ENCODE results near the gene PLCB4.

PLCB4 gene

DNA sequence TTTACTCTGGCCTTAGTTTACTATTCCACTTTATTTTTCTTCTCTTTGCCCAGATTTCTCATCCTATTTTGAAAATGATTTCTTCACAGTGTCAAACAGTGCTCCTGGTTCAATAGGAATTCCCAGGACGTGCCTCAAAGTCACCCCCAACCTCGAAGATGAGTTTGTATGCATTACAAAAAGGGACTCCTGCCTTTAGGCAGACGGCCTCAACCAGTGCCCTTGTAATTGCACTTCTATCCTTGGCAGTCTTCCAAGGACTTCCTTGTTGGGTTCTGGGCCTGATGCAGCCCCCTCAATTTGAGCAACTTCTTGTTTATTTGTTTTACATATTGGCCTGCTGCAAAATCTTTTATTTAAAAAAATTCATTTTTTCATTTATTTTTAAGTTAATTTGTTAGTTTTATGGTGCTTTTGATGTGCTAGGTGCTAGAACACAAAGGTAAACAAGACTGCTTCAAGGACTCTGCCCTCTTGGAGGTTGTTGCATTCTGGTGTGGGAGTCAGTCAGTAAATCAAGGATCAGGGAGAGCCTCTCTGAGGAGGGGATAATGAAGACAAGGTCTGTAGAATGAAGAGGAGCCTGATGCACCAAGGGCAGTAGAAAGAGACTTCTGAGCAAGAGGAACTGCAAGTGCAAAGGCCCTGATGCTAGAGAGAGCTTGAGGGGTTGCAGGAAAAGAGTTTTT, 264.0 kb downstream of the PLCB4 start:
- Histone ChIP-seq H3K9me3 (ENCODE audit: insufficient read depth, low read depth, low read length) (no peaks in the 10 kb centered on the region), H3K9ac (ENCODE audit: low read depth, low read length, poor library complexity, severe bottlenecking) (no peak overlapping the region), H3K4me2 (ENCODE audit: low read depth, low read length, poor library complexity, severe bottlenecking) (no peak overlapping the region)

DNA sequence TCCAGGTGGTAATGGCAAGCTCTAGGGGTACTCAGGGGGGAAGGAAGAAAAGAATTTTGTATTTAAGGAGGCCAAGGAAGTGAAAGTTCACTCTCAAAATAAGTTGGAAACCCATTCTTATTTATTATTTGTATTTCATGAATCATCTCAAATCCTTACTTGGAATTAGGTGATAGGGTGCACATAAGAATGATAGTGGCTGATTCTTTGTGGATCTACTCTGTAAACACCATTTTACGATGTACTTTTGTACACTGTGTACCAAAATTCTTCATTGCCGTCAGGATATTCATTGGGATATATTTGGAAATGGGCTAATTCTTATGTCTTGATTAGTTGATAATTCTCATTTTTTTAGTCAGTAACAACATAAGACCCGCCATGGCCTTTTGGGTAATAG, 266.0 kb downstream of the PLCB4 start:
- H3K4me2 ChIP-seq (ENCODE audit: low read depth, low read length, poor library complexity, severe bottlenecking), result no peak overlapping the region

More for the DNA sequence above, 264.0 kb downstream of the PLCB4 start:
- H3K9me2 ChIP-seq (replicated peaks; ENCODE audit: low read depth, low read length), result no peaks in the 10 kb centered on the region
- H3F3A ChIP-seq (ENCODE audit: low read depth), result no peaks in the 10 kb centered on the region
- H3K4me3 ChIP-seq (ENCODE audit: low read length, poor library complexity, severe bottlenecking), result no peak overlapping the region
- TF ChIP-seq EZH2phosphoT487 (IDR thresholded peaks at IDR 0.05; ENCODE audit: borderline replicate concordance), result no peak
- TF ChIP-seq, protein P1, sequence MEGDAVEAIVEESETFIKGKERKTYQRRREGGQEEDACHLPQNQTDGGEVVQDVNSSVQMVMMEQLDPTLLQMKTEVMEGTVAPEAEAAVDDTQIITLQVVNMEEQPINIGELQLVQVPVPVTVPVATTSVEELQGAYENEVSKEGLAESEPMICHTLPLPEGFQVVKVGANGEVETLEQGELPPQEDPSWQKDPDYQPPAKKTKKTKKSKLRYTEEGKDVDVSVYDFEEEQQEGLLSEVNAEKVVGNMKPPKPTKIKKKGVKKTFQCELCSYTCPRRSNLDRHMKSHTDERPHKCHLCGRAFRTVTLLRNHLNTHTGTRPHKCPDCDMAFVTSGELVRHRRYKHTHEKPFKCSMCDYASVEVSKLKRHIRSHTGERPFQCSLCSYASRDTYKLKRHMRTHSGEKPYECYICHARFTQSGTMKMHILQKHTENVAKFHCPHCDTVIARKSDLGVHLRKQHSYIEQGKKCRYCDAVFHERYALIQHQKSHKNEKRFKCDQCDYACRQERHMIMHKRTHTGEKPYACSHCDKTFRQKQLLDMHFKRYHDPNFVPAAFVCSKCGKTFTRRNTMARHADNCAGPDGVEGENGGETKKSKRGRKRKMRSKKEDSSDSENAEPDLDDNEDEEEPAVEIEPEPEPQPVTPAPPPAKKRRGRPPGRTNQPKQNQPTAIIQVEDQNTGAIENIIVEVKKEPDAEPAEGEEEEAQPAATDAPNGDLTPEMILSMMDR (conservative IDR thresholded peaks at IDR 0.05; ENCODE audit: low read length), result no peak
- H2AFZ ChIP-seq (ENCODE audit: low read length), result no peak overlapping the region
- no peaks in the 10 kb centered on the region for H3K27me3 ChIP-seq (ENCODE audit: insufficient read depth, low read length, poor library complexity, severe bottlenecking)
- H3K79me2 ChIP-seq (ENCODE audit: insufficient read depth, low read length), result no peaks in the 10 kb centered on the region
- H3K36me3 ChIP-seq (ENCODE audit: insufficient read depth, low read length), result no peaks in the 10 kb centered on the region
- peaks cover 48% of the 10 kb centered on the region for H3K4me1 ChIP-seq (ENCODE audit: insufficient read depth, low read length, poor library complexity, severe bottlenecking)
- no peaks in the 10 kb centered on the region for H4K20me1 ChIP-seq (ENCODE audit: insufficient read depth, low read length, poor library complexity, severe bottlenecking)

DNA sequence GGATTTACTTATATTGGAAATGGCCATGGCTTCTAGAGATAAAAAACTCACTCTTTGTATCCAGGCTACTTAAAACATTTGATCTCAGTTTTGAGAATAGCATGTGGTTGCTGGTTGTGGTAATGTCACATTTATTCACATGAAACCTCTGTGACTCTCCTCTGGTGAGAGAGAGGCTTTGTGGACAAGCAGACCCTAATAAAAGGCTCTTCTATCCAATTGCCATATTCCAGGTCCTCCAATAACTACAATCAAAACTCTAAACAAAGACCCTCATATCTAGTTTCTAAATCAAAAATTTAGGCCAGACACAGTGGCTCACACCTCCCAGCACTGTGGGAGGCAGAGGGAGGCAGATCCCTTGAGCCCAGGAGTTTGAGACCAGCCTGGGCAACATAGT, 269.2 kb downstream of the PLCB4 start:
- Histone ChIP-seq H3K9me3 (ENCODE audit: insufficient read depth, low read depth, low read length) (no peaks in the 10 kb centered on the region), H3K9me2 (replicated peaks; ENCODE audit: low read depth, low read length) (no peaks in the 10 kb centered on the region), H3K9ac (ENCODE audit: low read depth, low read length, poor library complexity, severe bottlenecking) (no peak overlapping the region), H3K79me2 (ENCODE audit: insufficient read depth, low read length) (no peaks in the 10 kb centered on the region), H3K36me3 (ENCODE audit: insufficient read depth, low read length) (peaks cover 15% of the 10 kb centered on the region; the same call in 1 of the 2 replicates), H3F3A (ENCODE audit: low read depth) (no peaks in the 10 kb centered on the region), H3K4me1 (ENCODE audit: insufficient read depth, low read length, poor library complexity, severe bottlenecking) (peaks cover 12% of the 10 kb centered on the region), H3K4me2 (ENCODE audit: low read depth, low read length, poor library complexity, severe bottlenecking) (peak overlapping the region; percentile 5), H3K4me3 (ENCODE audit: low read length, poor library complexity, severe bottlenecking) (no peak overlapping the region), H4K20me1 (ENCODE audit: insufficient read depth, low read length, poor library complexity, severe bottlenecking) (no peaks in the 10 kb centered on the region), H3K27me3 (ENCODE audit: insufficient read depth, low read length, poor library complexity, severe bottlenecking) (no peaks in the 10 kb centered on the region), H2AFZ (ENCODE audit: low read length) (no peak overlapping the region)
- no peak for TF ChIP-seq EZH2phosphoT487 (IDR thresholded peaks at IDR 0.05; ENCODE audit: borderline replicate concordance)
- TF ChIP-seq, protein P1 (conservative IDR thresholded peaks at IDR 0.05; ENCODE audit: low read length), result no peak

More for the DNA sequence above, 266.0 kb downstream of the PLCB4 start:
- Histone ChIP-seq H3K9me2 (replicated peaks; ENCODE audit: low read depth, low read length) (no peaks in the 10 kb centered on the region), H2AFZ (ENCODE audit: low read length) (no peak overlapping the region), H3K79me2 (ENCODE audit: insufficient read depth, low read length) (no peaks in the 10 kb centered on the region), H3K9me3 (ENCODE audit: insufficient read depth, low read depth, low read length) (no peaks in the 10 kb centered on the region), H3K4me1 (ENCODE audit: insufficient read depth, low read length, poor library complexity, severe bottlenecking) (peaks cover 38% of the 10 kb centered on the region), H3K36me3 (ENCODE audit: insufficient read depth, low read length) (peaks cover 3% of the 10 kb centered on the region; the same call in 1 of the 2 replicates), H3K4me3 (ENCODE audit: low read length, poor library complexity, severe bottlenecking) (no peak overlapping the region), H3F3A (ENCODE audit: low read depth) (no peaks in the 10 kb centered on the region), H3K9ac (ENCODE audit: low read depth, low read length, poor library complexity, severe bottlenecking) (no peak overlapping the region), H3K27me3 (ENCODE audit: insufficient read depth, low read length, poor library complexity, severe bottlenecking) (no peaks in the 10 kb centered on the region), H4K20me1 (ENCODE audit: insufficient read depth, low read length, poor library complexity, severe bottlenecking) (no peaks in the 10 kb centered on the region)
- TF ChIP-seq EZH2phosphoT487 (IDR thresholded peaks at IDR 0.05; ENCODE audit: borderline replicate concordance), result no peak
- TF ChIP-seq, protein P1 (conservative IDR thresholded peaks at IDR 0.05; ENCODE audit: low read length), result no peak
